Fibroblast of lung (primary cell): Measurements from ENCODE around the gene IGFLR1. TPM values are rescaled to one million over a fixed set of nuclear protein-coding genes. Genes with fewer than 3 reads are reported as not detected.

Experiments used
- DNase-seq, 2 donors: peaks; one replicate each; pipeline versions ENCODE4 v3.0.0 to v3.0.0-alpha.2; 2010; ENCODE audit warnings: low read depth in 2 of 2
- H2AFZ ChIP-seq: 2 replicates; pipeline ENCODE4 v1.5.1; 2012; ENCODE audit warnings: low read length, control low read depth, inconsistent platforms
- H3K27ac ChIP-seq: 2 replicates; pipeline ENCODE4 v1.5.1; 2011; ENCODE audit warnings: low read length, control low read depth; ENCODE audit not compliant: insufficient read depth
- H3K27me3 ChIP-seq: 2 replicates; pipeline ENCODE4 v1.5.1; 2011; ENCODE audit warnings: mild to moderate bottlenecking, low read length; ENCODE audit not compliant: control insufficient read depth, insufficient read depth
- H3K36me3 ChIP-seq: 2 replicates; pipeline ENCODE4 v1.5.1; 2011; ENCODE audit warnings: low read length; ENCODE audit not compliant: control insufficient read depth, insufficient read depth
- H3K4me1 ChIP-seq: 2 replicates; pipeline ENCODE4 v1.5.1; 2011; ENCODE audit warnings: low read length; ENCODE audit not compliant: control insufficient read depth, insufficient read depth; ENCODE audit errors: extremely low read depth
- H3K4me2 ChIP-seq: 2 replicates; pipeline ENCODE4 v1.5.1; 2011; ENCODE audit warnings: low read length, control low read depth; ENCODE audit not compliant: insufficient read depth; ENCODE audit errors: extremely low read depth
- H3K4me3 ChIP-seq, 4 experiments: fragments of 200-600 bp in 1 of 4; sonication (generic) in 1 of 4; replicated peaks in 1 of 4; 2 replicates each; pipeline ENCODE4 v1.5.1; 2011 to 2016; ENCODE audit warnings: low read length in 4 of 4, low read depth in 3 of 4, mild to moderate bottlenecking in 3 of 4, control low read depth in 2 of 4, inconsistent platforms in 1 of 4, mixed read lengths in 1 of 4; ENCODE audit not compliant: insufficient read depth in 1 of 4; ENCODE audit errors: control extremely low read depth in 1 of 4
- H3K79me2 ChIP-seq: 2 replicates; pipeline ENCODE4 v1.5.1; 2012; ENCODE audit warnings: mild to moderate bottlenecking, low read length, inconsistent platforms; ENCODE audit not compliant: control insufficient read depth, insufficient read depth
- H3K9ac ChIP-seq: 2 replicates; pipeline ENCODE4 v1.5.1; 2011; ENCODE audit warnings: mild to moderate bottlenecking, low read length, control low read depth; ENCODE audit not compliant: insufficient read depth
- H3K9me3 ChIP-seq: 2 replicates; pipeline ENCODE4 v1.5.1; 2012; ENCODE audit warnings: low read depth, low read length; ENCODE audit not compliant: control insufficient read depth, insufficient read depth
- H4K20me1 ChIP-seq: 2 replicates; pipeline ENCODE4 v1.5.1; 2011; ENCODE audit warnings: low read length; ENCODE audit not compliant: control insufficient read depth, insufficient read depth; ENCODE audit errors: extremely low read depth
- EZH2 ChIP-seq: IDR thresholded peaks from 2 replicates; pipeline ENCODE4 v1.5.1; 2012; ENCODE audit warnings: low read length, control low read depth, mild to moderate bottlenecking; ENCODE audit errors: missing control alignments
- polyA minus RNA-seq: library from RNA; depleted of rRNA, polyadenylated mRNA; stranded (reverse); fragments of >200 nt; gene quantifications from 2 replicates; pipeline ENCODE4 v1.2.3, GENCODE V29; 2011; ENCODE audit warnings: low replicate concordance
- polyA plus RNA-seq, 2 donors: library from polyadenylated mRNA; depleted of rRNA in 1 of 2; stranded (reverse) in 1 of 2; unstranded in 1 of 2; fragments of >200 nt; gene quantifications; 2 replicates each; pipeline ENCODE4 v1.2.1, GENCODE V29; 2011 to 2012; ENCODE audit warnings: missing spikeins in 1 of 2
- total RNA-seq: library from RNA; depleted of rRNA; stranded (reverse); fragments of >200 nt; gene quantifications from 2 replicates; pipeline ENCODE4 v1.2.1, GENCODE V29; 2014
- TF ChIP-seq, protein P1 (sequence below), 2 donors: IDR thresholded peaks in 1 of 2; conservative IDR thresholded peaks in 1 of 2; 1 replicate in 1 of 2; 2 replicates in 1 of 2; pipeline ENCODE4 v1.5.1; 2011 to 2012; ENCODE audit warnings: low read length in 2 of 2, control low read depth in 1 of 2, inconsistent platforms in 1 of 2, low read depth in 1 of 2, mild to moderate bottlenecking in 1 of 2

Gene IGFLR1, protein sequence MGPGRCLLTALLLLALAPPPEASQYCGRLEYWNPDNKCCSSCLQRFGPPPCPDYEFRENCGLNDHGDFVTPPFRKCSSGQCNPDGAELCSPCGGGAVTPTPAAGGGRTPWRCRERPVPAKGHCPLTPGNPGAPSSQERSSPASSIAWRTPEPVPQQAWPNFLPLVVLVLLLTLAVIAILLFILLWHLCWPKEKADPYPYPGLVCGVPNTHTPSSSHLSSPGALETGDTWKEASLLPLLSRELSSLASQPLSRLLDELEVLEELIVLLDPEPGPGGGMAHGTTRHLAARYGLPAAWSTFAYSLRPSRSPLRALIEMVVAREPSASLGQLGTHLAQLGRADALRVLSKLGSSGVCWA
- total RNA-seq (0.17 and 0.51 TPM in 2 replicates), polyA plus RNA-seq (0.75 and 2.1 TPM in 2 replicates), polyA minus RNA-seq (0.98 and 22.0 TPM in 2 replicates)
- 2.0 and 6.1 TPM in 2 replicates for polyA plus RNA-seq (2012)

DNA sequence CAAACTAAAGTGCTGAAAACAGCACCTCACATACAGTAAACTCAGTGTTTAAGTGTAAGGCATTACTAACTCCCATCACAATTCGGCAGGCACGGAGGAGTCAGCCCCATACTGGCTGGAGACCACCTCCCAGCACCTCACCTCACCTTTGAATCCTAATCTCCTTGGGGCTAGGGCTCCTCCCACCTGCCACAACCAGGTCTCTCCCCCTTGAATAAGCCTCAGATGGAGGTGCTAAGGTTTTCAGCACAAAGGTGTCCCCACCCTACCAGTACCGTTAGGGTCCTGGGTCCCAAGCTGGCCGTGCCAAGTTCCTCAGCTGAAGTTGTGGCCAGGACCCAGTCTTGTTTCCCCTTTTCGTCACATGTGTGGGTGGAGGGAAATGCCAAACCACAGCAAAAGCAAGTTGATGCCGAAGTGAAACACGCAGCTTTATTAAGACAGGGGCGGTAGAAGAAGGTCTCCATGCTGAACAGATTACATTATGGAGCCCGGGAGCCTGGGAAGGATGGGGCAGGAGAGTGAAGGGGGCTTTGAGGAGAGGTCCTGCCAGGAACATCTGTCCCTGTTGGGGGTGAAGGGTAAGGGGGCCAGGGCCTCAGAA lies at the start of gene IGFLR1:
Gene IGFLR1 (minus strand): TSS at position 332 of the 604 bp plus-strand sequence. CDS start 1,272 bp downstream, outside the sequence.
- H3K27ac ChIP-seq, result peak within 1 kb of the TSS; percentile 59
- H3K4me2 ChIP-seq, result no peak within 1 kb of the TSS
- H3K79me2 ChIP-seq, result peaks cover 9% of the 10 kb centered on the region
- no peaks in the 10 kb centered on the region for H3K9me3 ChIP-seq
- H3K27me3 ChIP-seq, result no peaks in the 10 kb centered on the region
- TF ChIP-seq, protein P1, sequence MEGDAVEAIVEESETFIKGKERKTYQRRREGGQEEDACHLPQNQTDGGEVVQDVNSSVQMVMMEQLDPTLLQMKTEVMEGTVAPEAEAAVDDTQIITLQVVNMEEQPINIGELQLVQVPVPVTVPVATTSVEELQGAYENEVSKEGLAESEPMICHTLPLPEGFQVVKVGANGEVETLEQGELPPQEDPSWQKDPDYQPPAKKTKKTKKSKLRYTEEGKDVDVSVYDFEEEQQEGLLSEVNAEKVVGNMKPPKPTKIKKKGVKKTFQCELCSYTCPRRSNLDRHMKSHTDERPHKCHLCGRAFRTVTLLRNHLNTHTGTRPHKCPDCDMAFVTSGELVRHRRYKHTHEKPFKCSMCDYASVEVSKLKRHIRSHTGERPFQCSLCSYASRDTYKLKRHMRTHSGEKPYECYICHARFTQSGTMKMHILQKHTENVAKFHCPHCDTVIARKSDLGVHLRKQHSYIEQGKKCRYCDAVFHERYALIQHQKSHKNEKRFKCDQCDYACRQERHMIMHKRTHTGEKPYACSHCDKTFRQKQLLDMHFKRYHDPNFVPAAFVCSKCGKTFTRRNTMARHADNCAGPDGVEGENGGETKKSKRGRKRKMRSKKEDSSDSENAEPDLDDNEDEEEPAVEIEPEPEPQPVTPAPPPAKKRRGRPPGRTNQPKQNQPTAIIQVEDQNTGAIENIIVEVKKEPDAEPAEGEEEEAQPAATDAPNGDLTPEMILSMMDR (conservative IDR thresholded peaks at IDR 0.05 in 1 of 2, IDR thresholded peaks at IDR 0.05 in 1 of 2; ENCODE audit: low read depth in 1 of 2, low read length in 2 of 2), result no peak
- TF ChIP-seq EZH2, result no peak
- H3K36me3 ChIP-seq, result peaks cover 9% of the 10 kb centered on the region
- H4K20me1 ChIP-seq, result no peaks in the 10 kb centered on the region
- peak within 1 kb of the TSS in 1 of 4 experiments; percentile 64 for H3K4me3 ChIP-seq
- H3K9ac ChIP-seq, result no peak within 1 kb of the TSS
- no peak within 1 kb of the TSS for H2AFZ ChIP-seq
- no peak for DNase-seq
- peaks cover 12% of the 10 kb centered on the region for H3K4me1 ChIP-seq

DNA sequence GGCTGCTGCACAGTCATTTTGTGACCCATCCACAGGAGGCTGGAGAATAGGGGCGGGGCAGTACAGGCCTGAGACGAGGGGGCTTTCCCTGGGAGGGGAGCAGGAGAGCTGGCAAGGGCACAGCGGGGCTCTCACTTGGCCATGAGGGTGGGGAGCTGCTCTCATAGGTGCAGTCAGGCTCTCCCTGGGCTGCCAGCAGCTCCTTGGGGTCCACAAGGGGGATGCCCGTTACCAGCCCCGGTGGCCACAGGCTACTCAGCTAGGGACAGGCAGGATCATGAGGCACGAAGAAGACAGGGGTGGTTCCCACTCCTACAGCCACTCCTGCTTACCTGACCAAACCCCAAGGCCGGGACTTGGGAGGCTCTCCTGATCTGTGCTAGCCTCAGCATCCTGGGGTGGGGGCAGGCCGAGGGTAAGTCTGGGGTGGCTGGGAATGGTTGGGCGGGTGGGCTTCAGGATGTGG lies 49.6 kb upstream of the IGFLR1 start:
- H3K36me3 ChIP-seq, result no peaks in the 10 kb centered on the region
- H3K27ac ChIP-seq, result no peak overlapping the region
- H3K9ac ChIP-seq, result no peak overlapping the region
- H3K4me2 ChIP-seq, result no peak overlapping the region
- peaks cover 3% of the 10 kb centered on the region for H3K4me1 ChIP-seq
- no peaks in the 10 kb centered on the region for H3K79me2 ChIP-seq
- no peak for DNase-seq
- no peak overlapping the region for H2AFZ ChIP-seq
- H3K27me3 ChIP-seq, result peaks cover 10% of the 10 kb centered on the region
- TF ChIP-seq, protein P1 (conservative IDR thresholded peaks at IDR 0.05 in 1 of 2, IDR thresholded peaks at IDR 0.05 in 1 of 2; ENCODE audit: low read depth in 1 of 2, low read length in 2 of 2), result no peak
- TF ChIP-seq EZH2, result no peak
- no peak overlapping the region for H3K4me3 ChIP-seq
- H3K9me3 ChIP-seq, result no peaks in the 10 kb centered on the region
- H4K20me1 ChIP-seq, result no peaks in the 10 kb centered on the region
